A549 (cell line): Measurements from ENCODE around the gene TGIF1.
"Not testable (repeated sequence)": the region's sequence is repeated elsewhere in the genome, so short reads cannot be mapped to it uniquely, and the experiment has no call there.

ENCODE experiments used
- CHD2 ChIP-seq: fragments of 150-350 bp; IDR thresholded peaks from 2 replicates; pipeline ENCODE4 v1.6.1; 2014; ENCODE audit warnings: low read length; ENCODE audit not compliant: partially characterized antibody
- CTCF ChIP-seq: fragments of >200 bp; sonication (Bioruptor Twin); formaldehyde crosslinking; IDR thresholded peaks from 3 replicates; pipeline ENCODE4 v1.5.1; 2016
- EP300 ChIP-seq, 2 experiments: fragments of >200 bp; sonication (Bioruptor Twin); formaldehyde crosslinking; IDR thresholded peaks; 2 replicates in 1 of 2; 3 replicates in 1 of 2; pipeline ENCODE4 v1.6.1; 2016 to 2017
- GATA3 ChIP-seq: IDR thresholded peaks from 2 replicates; pipeline ENCODE4 v1.6.1; 2012; ENCODE audit warnings: borderline replicate concordance
- HMGXB4 ChIP-seq: fragments of 250-450 bp; sonication (Bioruptor Pico); IDR thresholded peaks from 2 replicates; pipeline ENCODE4 v1.5.0; 2021; ENCODE audit warnings: mild to moderate bottlenecking, moderate library complexity, borderline replicate concordance
- KDM1A ChIP-seq: fragments of 200-600 bp; sonication (generic); IDR thresholded peaks from 2 replicates; pipeline ENCODE4 v1.6.1; 2016; ENCODE audit warnings: low read depth, mild to moderate bottlenecking
- POLR2A ChIP-seq: IDR thresholded peaks from 2 replicates; pipeline ENCODE4 v1.6.1; 2012; ENCODE audit warnings: mild to moderate bottlenecking, low read length
- RFX5 ChIP-seq: fragments of 450-650 bp; IDR thresholded peaks from 2 replicates; pipeline ENCODE4 v1.7.1; 2014; ENCODE audit warnings: antibody characterized with exemption, mild to moderate bottlenecking, moderate library complexity
- USF2 ChIP-seq: fragments of 450-650 bp; IDR thresholded peaks from 2 replicates; pipeline ENCODE4 v1.6.1; 2014; ENCODE audit warnings: antibody characterized with exemption

- not testable (repeated sequence) for TF ChIP-seq CTCF; EP300 (IDR thresholded peaks at IDR 0.05); GATA3; USF2; RFX5; KDM1A; HMGXB4 (CRISPR knock-in tag); CHD2; POLR2A
Observed at GRCh38 chr18:3410876-3411275, 39.1 kb upstream of the TGIF1 start.
